IMR-90 (cell line): Measurements from ENCODE around the gene ASB14.

Experiments used
- CTCF ChIP-seq: conservative IDR thresholded peaks from 2 replicates; pipeline ENCODE4 v1.5.1; 2012; ENCODE audit warnings: mild to moderate bottlenecking, low read depth, low read length, improper control_type of control experiment
- MAZ ChIP-seq: IDR thresholded peaks from 2 replicates; pipeline ENCODE4 v1.6.1; 2012; ENCODE audit warnings: low read depth, mild to moderate bottlenecking, low read length, improper control_type of control experiment, moderate library complexity, borderline replicate concordance

- TF ChIP-seq MAZ (no peak), CTCF (no peak)
Observed at GRCh38 chr3:57261929-57262328, 30.6 kb downstream of the ASB14 start.
